A375 (cell line): ENCODE measurements around the gene UTY. TPM values are rescaled to one million over a fixed set of nuclear protein-coding genes. Genes with fewer than 3 reads are reported as not detected.

ENCODE experiments used
- total RNA-seq: library from RNA; depleted of rRNA; stranded (reverse); fragments of >200 nt; shearing (Covaris generic); gene quantifications from 2 replicates; pipeline ENCODE4 v1.2.3, GENCODE V29; 2014; rRNA removed

The UTY gene
- total RNA-seq: not detected in 2 replicates

GRCh38 chrY:13479828-13480227 is at the start of gene UTY:
Gene UTY, minus strand, starts transcription at chrY:13480033. Its CDS starts 368 bp downstream, at chrY:13479665.

Other genes starting within 250 kb of the UTY start
- gene TMSB4Y, start 223.9 kb upstream of the UTY start, total RNA-seq: not detected in 2 replicates